Brain microvascular endothelial cell (primary cell): Measurements from ENCODE around the gene AARS1.
A peak's percentile ranks its signal among the peaks of the same experiment; 100 is the strongest.
"Not testable (repeated sequence)": the region's sequence is repeated elsewhere in the genome, so short reads cannot be mapped to it uniquely, and the experiment has no call there.

Source experiments
- DNase-seq: peaks from one replicate; pipeline ENCODE4 v3.0.0-alpha.2; 2020
- H3K27ac ChIP-seq: fragments of 250-450 bp; sonication (Bioruptor Pico); 2 replicates; pipeline ENCODE4 v1.5.1; 2020; ENCODE audit warnings: mild to moderate bottlenecking, moderate library complexity
- H3K27me3 ChIP-seq: fragments of 250-450 bp; sonication (Bioruptor Pico); replicated peaks from 2 replicates; pipeline ENCODE4 v1.5.1; 2020; ENCODE audit warnings: mild to moderate bottlenecking
- H3K36me3 ChIP-seq: fragments of 250-450 bp; sonication (Bioruptor Pico); replicated peaks from 2 replicates; pipeline ENCODE4 v1.5.1; 2020; ENCODE audit warnings: mild to moderate bottlenecking
- H3K4me3 ChIP-seq: 2 replicates; pipeline ENCODE4 v1.5.1; 2011; ENCODE audit warnings: low read depth, mild to moderate bottlenecking, control low read depth, low read length, moderate library complexity
- in situ Hi-C: cut with HindIII; loops from 2 replicates; pipeline ENCODE4 v1.10.0; 2017; ENCODE audit warnings: low sequenced_read_pairs, low pct_ligation_motif_present
- TF ChIP-seq, protein P1 (sequence below): IDR thresholded peaks from 2 replicates; pipeline ENCODE4 v1.5.1; 2011; ENCODE audit warnings: low read depth, mild to moderate bottlenecking, moderate library complexity, low read length, control low read depth, inconsistent platforms; ENCODE audit errors: missing control alignments

Gene AARS1

DNA sequence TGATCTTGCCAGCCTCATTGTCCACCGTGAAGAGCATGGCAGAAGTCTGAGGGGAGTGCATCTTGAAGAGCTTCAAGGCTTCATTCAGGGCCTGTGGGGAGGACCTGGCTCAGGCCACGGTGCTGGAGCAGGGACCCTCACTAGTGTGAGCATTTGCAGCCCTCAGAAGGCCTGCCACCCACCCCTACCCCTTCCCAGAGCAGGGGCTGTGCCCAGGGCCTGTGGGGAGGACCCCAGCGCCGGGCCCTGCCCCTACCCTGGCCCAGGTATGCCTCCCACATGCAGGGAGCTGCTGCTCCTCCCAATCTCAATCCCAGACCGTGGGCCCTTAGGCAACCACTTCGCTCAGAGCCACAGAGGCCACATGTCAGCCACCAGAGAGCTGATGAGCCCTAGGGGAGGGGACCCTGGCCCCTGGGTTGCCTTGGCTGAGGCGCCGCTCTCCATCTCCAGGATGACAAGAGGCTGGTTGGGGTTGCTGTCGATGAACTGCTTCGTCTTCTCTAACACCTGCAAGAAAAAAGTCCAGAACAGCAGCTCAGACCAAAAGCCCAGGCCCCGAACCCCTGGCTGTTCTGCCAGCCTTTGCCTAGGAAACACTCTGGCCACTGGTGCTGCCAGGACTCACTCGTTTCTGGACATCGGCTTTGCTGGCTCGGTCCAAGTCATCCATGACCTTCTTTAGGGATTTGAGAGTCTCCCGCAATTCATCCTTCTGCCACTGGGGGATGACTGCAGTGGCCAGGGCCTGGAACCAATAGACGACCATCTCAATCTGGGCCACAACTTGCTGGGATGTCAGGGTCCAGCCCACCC lies 35.8 kb downstream of the AARS1 start:
- H3K36me3 ChIP-seq, result peaks cover 67% of the 10 kb centered on the region
- no peak overlapping the region for H3K27ac ChIP-seq
- no peak overlapping the region for H3K4me3 ChIP-seq
- in situ Hi-C loops, result no loop called here
- TF ChIP-seq, protein P1, sequence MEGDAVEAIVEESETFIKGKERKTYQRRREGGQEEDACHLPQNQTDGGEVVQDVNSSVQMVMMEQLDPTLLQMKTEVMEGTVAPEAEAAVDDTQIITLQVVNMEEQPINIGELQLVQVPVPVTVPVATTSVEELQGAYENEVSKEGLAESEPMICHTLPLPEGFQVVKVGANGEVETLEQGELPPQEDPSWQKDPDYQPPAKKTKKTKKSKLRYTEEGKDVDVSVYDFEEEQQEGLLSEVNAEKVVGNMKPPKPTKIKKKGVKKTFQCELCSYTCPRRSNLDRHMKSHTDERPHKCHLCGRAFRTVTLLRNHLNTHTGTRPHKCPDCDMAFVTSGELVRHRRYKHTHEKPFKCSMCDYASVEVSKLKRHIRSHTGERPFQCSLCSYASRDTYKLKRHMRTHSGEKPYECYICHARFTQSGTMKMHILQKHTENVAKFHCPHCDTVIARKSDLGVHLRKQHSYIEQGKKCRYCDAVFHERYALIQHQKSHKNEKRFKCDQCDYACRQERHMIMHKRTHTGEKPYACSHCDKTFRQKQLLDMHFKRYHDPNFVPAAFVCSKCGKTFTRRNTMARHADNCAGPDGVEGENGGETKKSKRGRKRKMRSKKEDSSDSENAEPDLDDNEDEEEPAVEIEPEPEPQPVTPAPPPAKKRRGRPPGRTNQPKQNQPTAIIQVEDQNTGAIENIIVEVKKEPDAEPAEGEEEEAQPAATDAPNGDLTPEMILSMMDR, result peak; percentile 78
- peak; percentile 54 for DNase-seq
- H3K27me3 ChIP-seq, result no peaks in the 10 kb centered on the region

DNA sequence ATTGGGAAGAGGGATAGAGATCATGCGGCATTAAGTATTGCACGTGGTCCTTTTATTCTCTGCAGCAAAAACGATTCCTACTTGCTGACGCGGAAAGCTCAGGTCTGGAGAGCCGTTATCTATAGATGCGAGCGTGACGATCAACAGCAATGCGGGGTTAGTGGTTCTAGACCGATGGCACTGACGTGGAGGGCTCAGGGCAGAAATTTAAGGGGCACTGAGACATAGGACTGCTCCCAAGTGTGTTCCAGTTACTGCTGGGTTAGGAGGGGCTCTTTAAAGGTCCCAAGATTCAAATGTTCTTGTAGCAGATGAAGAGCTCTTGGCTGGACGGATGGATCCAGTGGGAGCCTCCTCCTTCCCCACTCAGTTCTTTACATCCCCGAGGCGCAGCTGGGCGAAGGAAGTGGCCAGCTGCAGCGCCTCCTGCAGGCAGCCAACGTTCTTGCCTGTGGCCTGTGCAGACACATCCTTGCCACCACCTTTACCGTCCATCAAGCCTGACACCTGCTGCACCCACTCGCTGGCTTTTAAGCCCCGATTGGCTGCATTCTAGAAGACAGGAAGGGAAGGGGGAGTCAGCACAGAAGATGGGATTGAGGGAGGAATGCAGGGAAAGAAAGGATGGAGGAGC lies 36.8 kb downstream of the AARS1 start:
- H3K4me3 ChIP-seq, result no peak overlapping the region
- DNase-seq, result no peak
- no peak overlapping the region for H3K27ac ChIP-seq
- peaks cover 57% of the 10 kb centered on the region for H3K36me3 ChIP-seq
- H3K27me3 ChIP-seq, result no peaks in the 10 kb centered on the region
- TF ChIP-seq, protein P1, result peak; percentile 60
- in situ Hi-C loops, result no loop called here

DNA sequence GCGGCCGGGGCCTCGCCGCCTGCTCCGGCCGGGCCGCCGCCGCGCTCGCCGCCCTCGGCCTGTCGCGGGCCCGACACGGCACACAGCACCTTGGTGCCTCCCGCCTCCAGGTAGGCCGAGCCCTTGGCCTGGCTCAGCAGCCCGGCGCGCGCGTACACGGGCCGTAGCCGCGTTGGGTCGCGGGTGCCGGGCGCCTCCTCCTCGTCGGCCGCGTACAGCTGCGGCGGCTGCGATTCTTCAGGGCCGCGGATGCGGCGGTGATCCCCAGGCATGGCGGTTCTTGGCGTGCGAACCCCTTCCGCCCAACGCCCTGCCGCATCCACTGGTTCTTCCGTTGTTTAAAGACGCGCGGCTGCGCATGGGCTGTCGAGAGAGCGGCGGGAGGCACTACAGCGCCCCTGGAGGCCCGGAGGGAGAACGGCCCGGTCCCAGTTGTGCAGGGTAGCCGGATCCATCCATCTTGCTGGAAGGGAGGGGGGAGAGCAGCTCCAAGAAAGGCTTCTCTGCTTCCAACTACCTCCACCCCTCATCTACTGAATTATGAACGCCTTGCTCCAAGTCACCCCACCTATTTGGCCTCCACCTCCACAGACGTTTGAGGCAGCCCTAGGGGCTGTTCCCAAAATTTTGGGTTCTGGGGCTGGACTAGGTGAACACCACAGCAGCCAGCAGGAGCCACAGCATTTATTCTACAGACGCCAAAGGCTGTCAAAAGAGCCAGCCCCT lies 37.5 kb downstream of the AARS1 start, which contains the start of gene EXOSC6:
Gene EXOSC6 (minus strand): TSS at position 312 of the 726 bp plus-strand sequence. CDS start 40 bp downstream, at position 272.
- in situ Hi-C loops, result no loop called here
- H3K4me3 ChIP-seq, result peak within 1 kb of the TSS; percentile 63
- DNase-seq, result peak; percentile 84
- TF ChIP-seq, protein P1, result peak; percentile 95
- peaks cover 50% of the 10 kb centered on the region for H3K36me3 ChIP-seq
- H3K27me3 ChIP-seq, result no peaks in the 10 kb centered on the region
- peak within 1 kb of the TSS; percentile 44 for H3K27ac ChIP-seq

DNA sequence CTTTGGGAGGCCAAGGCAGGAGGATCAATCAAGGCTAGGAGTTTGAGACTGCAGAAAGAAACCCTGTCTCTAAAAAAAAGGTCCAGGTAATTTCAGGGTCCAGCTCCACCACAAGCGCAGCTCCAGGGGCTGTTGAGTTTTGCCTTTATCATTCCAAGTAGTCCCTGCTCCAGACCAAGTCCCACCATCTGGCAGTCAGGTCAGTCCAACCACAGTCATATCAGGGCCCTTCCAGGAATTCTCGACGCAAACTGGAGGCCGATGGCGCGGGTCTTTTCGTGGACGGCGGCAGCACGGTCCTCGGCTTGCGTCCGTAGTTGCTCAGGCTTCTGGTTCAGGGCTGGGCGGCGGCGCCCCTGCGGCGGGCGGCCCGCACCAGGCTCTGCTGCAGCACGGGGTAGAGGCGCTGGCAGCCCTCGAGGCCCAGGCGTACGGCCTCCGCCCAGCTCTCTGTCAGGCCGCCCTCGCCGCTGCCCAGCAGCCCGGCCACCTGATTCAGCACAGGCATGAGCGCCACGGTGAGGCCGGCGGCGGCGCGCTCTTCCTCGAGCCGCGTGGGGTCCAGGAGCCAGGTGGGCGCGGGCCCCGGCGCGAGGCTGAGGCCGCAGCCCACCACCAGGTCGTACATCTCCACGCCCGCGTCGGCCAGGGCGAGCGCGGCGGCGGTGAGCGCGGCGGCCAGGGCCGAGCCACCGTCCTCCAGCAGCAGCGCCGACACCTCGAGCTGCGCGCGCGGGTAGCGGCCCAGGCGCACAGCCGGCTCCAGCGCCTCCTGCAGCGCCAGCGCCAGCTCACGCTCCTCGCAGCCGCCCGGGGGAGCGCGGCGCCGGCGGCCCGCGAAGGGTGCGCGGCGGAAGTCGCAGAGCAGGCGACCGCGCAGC lies 38.3 kb downstream of the AARS1 start:
- DNase-seq, result peak; percentile 11
- H3K27me3 ChIP-seq, result no peaks in the 10 kb centered on the region
- H3K4me3 ChIP-seq, result peak overlapping the region; percentile 63
- peak overlapping the region; percentile 28 for H3K27ac ChIP-seq
- TF ChIP-seq, protein P1, result no peak
- H3K36me3 ChIP-seq, result peaks cover 42% of the 10 kb centered on the region
- in situ Hi-C loops, result no loop called here

DNA sequence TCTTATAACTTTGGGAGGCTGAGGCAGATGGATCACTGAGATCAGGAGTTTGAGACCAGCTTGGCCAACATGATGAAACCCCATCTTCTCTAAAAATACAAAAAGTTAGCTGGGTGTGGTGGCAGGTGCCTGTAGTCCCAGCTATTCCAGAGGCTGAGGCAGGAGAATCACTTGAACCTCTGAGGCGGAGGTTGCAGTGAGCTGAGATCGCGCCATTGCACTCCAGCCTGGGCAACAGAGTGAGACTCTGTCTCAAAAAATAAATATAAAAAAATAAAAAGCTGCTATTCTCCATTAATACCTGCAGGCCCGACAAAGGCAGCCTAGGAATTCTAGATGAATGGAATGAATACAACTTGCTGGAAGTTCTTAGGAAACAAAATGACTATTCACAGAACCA lies 39.6 kb downstream of the AARS1 start:
- H3K27me3 ChIP-seq, H3K27ac ChIP-seq, H3K4me3 ChIP-seq, DNase-seq, in situ Hi-C loops: not testable (repeated sequence)
- H3K36me3 ChIP-seq, result peaks cover 32% of the 10 kb centered on the region

DNA sequence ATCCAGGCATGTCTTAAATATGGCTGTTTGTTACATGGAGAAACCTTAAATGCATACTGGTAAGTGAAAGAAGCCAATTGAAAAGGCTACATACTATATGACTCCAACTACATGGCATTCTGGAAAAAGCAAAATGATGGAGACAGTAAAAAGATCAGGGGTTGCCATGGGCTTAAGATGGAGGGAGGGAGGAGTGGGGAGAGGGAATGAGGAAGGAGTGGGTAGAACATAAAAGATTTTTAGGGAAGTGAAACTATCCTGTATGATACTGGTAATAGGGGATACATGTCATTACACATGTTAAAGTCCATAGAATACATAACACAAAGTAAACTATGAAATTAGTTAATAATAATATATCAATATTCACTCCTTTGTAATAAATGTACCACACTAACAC lies 50.5 kb downstream of the AARS1 start:
- H3K27ac ChIP-seq, in situ Hi-C loops: not testable (repeated sequence)

DNA sequence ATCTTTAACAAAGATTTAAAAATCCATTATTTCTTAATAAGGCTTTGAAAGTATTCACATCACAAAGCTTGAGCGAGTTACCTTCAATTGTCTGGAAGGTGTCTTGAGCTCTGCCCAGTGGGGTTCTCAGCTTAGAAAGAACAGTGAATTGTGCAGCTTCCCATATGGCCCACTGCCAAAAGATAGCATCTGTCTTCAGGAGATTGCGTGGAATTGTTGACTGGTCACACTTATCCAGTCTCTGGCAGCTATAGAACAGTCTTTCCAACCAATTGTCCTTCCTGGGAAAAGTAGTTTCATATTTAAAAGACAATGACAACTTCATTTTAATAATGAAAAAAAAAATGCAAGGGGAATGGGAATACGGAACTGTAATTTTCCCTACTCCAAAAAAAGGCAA lies 57.5 kb downstream of the AARS1 start:
- in situ Hi-C loops, result not testable (repeated sequence)

More for the DNA sequence above, 50.5 kb downstream of the AARS1 start:
- not testable (repeated sequence) for H3K27me3 ChIP-seq, H3K36me3 ChIP-seq, H3K4me3 ChIP-seq, DNase-seq

DNA sequence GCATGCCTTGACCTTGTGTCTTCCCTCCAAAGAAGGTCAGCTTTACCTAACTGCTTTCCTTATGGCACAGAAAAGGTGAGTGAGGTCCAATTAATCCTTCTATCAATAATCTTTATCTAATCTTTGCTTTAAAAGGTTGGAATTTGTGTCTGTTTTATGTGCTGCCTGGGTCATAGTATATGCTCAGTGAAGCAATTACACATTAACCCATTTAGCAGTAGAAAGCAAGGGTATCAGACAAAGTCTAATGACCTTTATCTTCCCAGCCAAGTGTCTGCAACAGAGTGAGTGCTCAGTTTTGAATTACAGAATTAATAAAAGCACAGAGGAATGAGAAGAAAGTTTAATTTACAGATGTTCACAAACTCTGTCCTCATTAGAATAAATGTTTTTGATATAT lies 63.3 kb downstream of the AARS1 start:
- DNase-seq, H3K27ac ChIP-seq, H3K27me3 ChIP-seq, in situ Hi-C loops, H3K4me3 ChIP-seq: not testable (repeated sequence)
- peaks cover 10% of the 10 kb centered on the region for H3K36me3 ChIP-seq

More for the DNA sequence above, 57.5 kb downstream of the AARS1 start:
- DNase-seq, H3K27ac ChIP-seq, H3K4me3 ChIP-seq, H3K27me3 ChIP-seq: not testable (repeated sequence)
- peaks cover 12% of the 10 kb centered on the region for H3K36me3 ChIP-seq

DNA sequence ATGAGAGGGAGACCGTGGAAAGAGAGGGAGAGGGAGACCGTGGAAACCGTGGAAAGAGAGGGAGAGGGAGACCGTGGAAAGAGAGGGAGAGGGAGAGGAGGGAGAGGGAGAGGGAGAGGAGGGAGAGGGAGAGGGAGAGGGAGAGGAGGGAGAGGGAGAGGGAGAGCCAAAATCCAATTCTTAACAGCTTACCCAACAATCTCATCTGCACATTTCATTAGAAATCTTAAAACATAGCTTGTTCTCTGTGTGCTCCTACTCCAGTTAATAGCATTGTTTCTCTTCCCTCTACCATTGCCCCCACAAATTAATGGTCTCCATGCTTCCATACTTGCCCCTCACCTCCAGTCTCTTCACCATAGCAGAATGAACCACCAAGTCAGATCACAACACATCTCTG lies 63.9 kb downstream of the AARS1 start:
- H3K4me3 ChIP-seq, H3K27me3 ChIP-seq, in situ Hi-C loops, DNase-seq, H3K36me3 ChIP-seq, H3K27ac ChIP-seq: not testable (repeated sequence)
